Esophagus squamous epithelium (tissue), 5 donors: ENCODE measurements around the gene FNDC11. TPM values are rescaled to one million over a fixed set of nuclear protein-coding genes. Genes with fewer than 3 reads are reported as not detected.

ENCODE experiments used
- DNase-seq: peaks from one replicate; lab custom pipeline; 2025; lab: John Stamatoyannopoulos, UW
- H3K27ac ChIP-seq, 4 donors: fragments of 200-600 bp; sonication (generic); one replicate each; pipeline ENCODE4 v1.5.1; 2016 to 2019; ENCODE audit warnings: mild to moderate bottlenecking in 1 of 4
- H3K27me3 ChIP-seq, 4 donors: fragments of 200-600 bp; sonication (generic); 1 replicate in 3 of 4; 2 replicates in 1 of 4; pipeline versions ENCODE4 v1.5.1 to v1.6.0; 2017 to 2021; ENCODE audit warnings: antibody characterized with exemption in 1 of 4
- H3K36me3 ChIP-seq, 3 donors: fragments of 200-600 bp; sonication (generic); one replicate each; pipeline ENCODE4 v1.5.1; 2016 to 2019
- H3K4me1 ChIP-seq, 3 donors: fragments of 200-600 bp; sonication (generic); one replicate each; pipeline ENCODE4 v1.5.1; 2017 to 2019
- H3K4me3 ChIP-seq, 4 donors: fragments of 200-600 bp; sonication (generic); 1 replicate in 3 of 4; 2 replicates in 1 of 4; pipeline ENCODE4 v1.5.1; 2016 to 2019; ENCODE audit warnings: mild to moderate bottlenecking in 2 of 4, moderate library complexity in 1 of 4
- H3K9me3 ChIP-seq, 3 donors: fragments of 200-600 bp; sonication (generic); one replicate each; pipeline ENCODE4 v1.5.1; 2016 to 2019
- POLR2A ChIP-seq, 4 donors: fragments of 450-650 bp; IDR thresholded peaks; one replicate each; pipeline ENCODE4 v1.6.1; 2017; ENCODE audit warnings: antibody characterized with exemption in 4 of 4, mild to moderate bottlenecking in 4 of 4, moderate library complexity in 3 of 4
- WGBS, 2 donors: methylation state at CpG; one replicate each; pipeline ENCODE4 v1.1.5; 2018; 5-methylcytosine and 5-hydroxymethylcytosine counted together
- intact Hi-C: fragments of 100-400 bp; cut with DNase I; formaldehyde crosslinking; loops from one replicate; pipeline ENCODE4 v1.15.0; 2022
- total RNA-seq, 4 donors: library from RNA; depleted of rRNA; stranded (reverse); fragments of >200 nt; gene quantifications; one replicate each; pipeline ENCODE4 v1.1.0, GENCODE V29; 2016
- TF ChIP-seq, protein P1 (sequence below), 6 experiments: fragments of 450-650 bp in 4 of 6; fragments of 200-600 bp in 2 of 6; sonication (generic) in 2 of 6; IDR thresholded peaks; one replicate each; pipeline ENCODE4 v1.5.1; 2016 to 2019; ENCODE audit warnings: antibody characterized with exemption in 6 of 6, mild to moderate bottlenecking in 4 of 6, moderate library complexity in 4 of 6
- donor health status: DM: yes; HTN: yes; CAD: no.

FNDC11 gene
- total RNA-seq, 4 donors from 2014 or later: under 0.01 TPM; not detected in 3

DNA sequence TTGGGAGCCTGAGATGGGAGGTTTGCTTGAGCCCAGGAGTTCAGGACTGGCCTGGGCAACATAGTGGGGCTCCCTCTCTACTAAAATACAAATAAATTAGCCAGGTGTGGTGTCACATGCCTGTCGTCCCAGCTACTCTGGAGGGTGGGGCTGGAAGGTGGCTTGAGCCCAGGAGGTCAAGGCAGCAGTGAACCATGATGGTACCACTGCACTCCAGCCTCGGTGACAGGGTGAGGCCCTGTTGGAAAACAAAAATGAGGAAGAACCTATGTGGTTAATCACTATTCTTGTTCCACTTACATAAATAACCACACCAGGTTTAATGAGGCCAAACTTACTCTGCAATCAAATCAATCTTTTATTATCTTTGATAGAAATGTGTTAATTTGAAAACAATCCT is 28.0 kb upstream of the FNDC11 start:
- no peak overlapping the region for H3K4me3 ChIP-seq
- no peak for TF ChIP-seq POLR2A (IDR thresholded peaks at IDR 0.05)
- TF ChIP-seq, protein P1, sequence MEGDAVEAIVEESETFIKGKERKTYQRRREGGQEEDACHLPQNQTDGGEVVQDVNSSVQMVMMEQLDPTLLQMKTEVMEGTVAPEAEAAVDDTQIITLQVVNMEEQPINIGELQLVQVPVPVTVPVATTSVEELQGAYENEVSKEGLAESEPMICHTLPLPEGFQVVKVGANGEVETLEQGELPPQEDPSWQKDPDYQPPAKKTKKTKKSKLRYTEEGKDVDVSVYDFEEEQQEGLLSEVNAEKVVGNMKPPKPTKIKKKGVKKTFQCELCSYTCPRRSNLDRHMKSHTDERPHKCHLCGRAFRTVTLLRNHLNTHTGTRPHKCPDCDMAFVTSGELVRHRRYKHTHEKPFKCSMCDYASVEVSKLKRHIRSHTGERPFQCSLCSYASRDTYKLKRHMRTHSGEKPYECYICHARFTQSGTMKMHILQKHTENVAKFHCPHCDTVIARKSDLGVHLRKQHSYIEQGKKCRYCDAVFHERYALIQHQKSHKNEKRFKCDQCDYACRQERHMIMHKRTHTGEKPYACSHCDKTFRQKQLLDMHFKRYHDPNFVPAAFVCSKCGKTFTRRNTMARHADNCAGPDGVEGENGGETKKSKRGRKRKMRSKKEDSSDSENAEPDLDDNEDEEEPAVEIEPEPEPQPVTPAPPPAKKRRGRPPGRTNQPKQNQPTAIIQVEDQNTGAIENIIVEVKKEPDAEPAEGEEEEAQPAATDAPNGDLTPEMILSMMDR (IDR thresholded peaks at IDR 0.05): no peak
- intact Hi-C loops: no loop called here
- no peaks in the 10 kb centered on the region for H3K9me3 ChIP-seq
- H3K27me3 ChIP-seq: peaks cover 0 to 6% (median 0%) of the 10 kb centered on the region in 4 donors
- peak overlapping the region in 3 of 4 donors; percentile 45 to 96 (median 69) for H3K27ac ChIP-seq
- H3K36me3 ChIP-seq: peaks cover 6 to 48% (median 7%) of the 10 kb centered on the region in 3 donors
- 12% methylated on average over 2 of the region's 2 CpGs for WGBS, 2 donors
- no peak for DNase-seq
- H3K4me1 ChIP-seq: peaks cover 15 to 70% (median 17%) of the 10 kb centered on the region in 3 donors

DNA sequence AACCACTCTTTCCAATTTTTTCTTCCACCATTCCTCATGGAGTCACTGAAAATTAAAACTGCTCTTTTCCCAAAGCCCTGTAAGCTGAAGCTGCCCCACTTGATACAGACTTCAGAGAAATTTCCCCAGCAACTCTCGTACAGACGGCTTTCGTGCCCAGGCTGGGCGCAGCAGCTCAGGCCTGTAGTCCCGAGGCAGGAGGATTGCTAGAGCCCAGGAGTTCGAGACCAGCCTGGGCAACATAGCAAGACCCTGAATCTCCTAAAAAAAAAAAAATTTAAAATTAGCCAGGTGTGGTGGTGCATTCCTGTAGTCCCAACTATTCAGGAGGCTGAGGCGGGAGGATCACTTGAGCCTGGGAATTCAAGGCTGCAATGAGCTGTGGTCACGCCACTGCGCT is 26.8 kb upstream of the FNDC11 start:
- H3K27ac ChIP-seq: peak overlapping the region in 2 of 4 donors; percentile 61 to 96
- peaks cover 0 to 6% (median 0%) of the 10 kb centered on the region in 4 donors for H3K27me3 ChIP-seq
- TF ChIP-seq, protein P1 (IDR thresholded peaks at IDR 0.05): no peak
- TF ChIP-seq POLR2A (IDR thresholded peaks at IDR 0.05): no peak
- H3K9me3 ChIP-seq: no peaks in the 10 kb centered on the region
- peaks cover 6 to 64% (median 9%) of the 10 kb centered on the region in 3 donors for H3K4me1 ChIP-seq
- intact Hi-C loops: no loop called here
- H3K36me3 ChIP-seq: peaks cover 6 to 40% (median 7%) of the 10 kb centered on the region in 3 donors
- WGBS, 2 donors: 76 to 80% methylated on average over 4 to 5 of the region's 9 CpGs
- no peak overlapping the region for H3K4me3 ChIP-seq
- DNase-seq: no peak

DNA sequence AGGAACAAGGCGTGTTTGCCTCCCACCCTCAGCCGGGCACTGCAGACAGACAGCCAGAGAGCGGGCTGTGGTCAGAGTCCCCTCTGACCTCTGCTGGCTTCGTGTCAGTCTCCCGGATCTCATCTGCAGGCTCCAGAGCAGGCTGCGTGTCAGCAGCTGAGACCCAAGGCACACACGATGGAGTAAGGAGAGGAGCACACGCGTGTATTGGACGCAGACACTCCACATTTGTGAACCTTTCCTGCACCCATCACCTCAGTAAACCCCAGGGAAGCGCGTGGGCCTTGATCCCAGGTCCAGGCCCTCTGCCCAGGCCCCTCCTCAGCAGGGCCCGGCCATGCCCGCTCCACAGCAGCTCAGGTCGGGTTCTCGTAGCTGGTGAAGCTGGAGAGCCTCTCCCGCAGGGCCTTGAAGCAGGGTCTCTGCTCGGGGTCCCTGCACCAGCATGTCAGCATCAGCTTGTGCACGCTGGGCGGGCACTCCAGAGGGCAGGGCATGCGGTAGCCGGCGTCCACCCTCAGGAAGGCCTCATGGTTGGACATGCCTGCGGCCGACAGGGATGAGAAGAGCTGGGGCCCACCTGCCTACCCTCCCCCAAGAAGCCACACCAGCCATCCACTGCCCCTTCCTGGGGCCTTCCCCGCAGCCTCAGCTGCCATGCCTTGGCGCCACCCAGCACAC is 24.6 kb upstream of the FNDC11 start:
- Histone ChIP-seq H3K27ac (peak overlapping the region in 2 of 4 donors; percentile 55 to 60), H3K4me3 (no peak overlapping the region), H3K4me1 (peaks cover 8 to 61% (median 10%) of the 10 kb centered on the region in 3 donors), H3K9me3 (no peaks in the 10 kb centered on the region), H3K27me3 (peaks cover 0 to 24% (median 0%) of the 10 kb centered on the region in 4 donors), H3K36me3 (peaks cover 0 to 27% (median 0%) of the 10 kb centered on the region in 3 donors)
- 56 to 82% methylated on average over 3 to 7 of the region's 27 CpGs for WGBS, 2 donors
- TF ChIP-seq, protein P1 (IDR thresholded peaks at IDR 0.05): no peak
- TF ChIP-seq POLR2A (IDR thresholded peaks at IDR 0.05): no peak
- intact Hi-C loops: no loop called here
- no peak for DNase-seq

DNA sequence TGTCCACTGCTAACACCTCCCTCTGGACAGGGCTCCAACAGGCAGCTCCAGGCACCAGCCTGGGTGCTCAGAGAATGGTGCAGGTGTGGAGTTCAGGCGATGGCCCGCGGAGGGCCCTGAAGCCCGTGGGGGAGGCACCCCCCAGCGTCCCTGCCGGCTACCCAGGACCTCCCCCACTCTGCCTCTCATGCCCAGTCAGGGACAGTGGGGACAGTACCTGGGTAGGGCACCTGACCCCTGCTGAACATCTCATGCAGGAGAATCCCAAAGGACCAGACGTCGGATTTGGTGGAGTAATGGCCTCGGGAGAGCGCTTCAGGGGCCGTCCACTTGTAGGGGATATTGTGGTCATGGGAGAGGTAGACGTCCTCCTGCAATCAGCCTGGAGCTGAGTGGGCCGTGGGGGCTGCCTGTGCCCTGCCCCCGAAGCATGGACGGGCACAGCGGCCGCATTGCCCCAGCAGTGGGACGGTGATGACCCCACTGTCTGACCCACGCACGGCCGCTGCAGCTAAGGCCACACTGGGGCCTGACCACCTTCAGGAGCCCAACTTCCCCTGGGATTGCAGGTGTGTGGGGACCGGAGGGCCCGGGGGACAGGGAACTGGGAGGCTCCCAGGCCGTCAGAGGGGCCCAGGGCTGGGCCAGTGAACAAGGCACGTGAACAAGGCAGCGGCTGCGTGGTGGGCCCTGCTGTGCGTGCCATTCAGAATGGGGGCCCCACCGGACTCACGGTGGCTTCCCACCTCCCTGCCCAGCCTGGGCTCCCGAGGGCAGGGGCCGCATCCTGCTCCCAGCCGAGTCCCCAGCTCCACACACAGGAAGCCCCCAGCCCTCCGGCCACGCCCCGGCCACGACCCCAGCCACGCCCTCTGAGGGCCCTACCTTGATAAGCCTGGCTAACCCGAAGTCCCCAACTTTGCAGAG is 23.8 kb upstream of the FNDC11 start:
- H3K36me3 ChIP-seq: peaks cover 0 to 27% (median 0%) of the 10 kb centered on the region in 3 donors
- H3K27me3 ChIP-seq: peaks cover 0 to 32% (median 0%) of the 10 kb centered on the region in 4 donors
- no peaks in the 10 kb centered on the region for H3K9me3 ChIP-seq
- H3K27ac ChIP-seq: peak overlapping the region in 2 of 4 donors; percentile 17 to 42
- peaks cover 16 to 61% (median 18%) of the 10 kb centered on the region in 3 donors for H3K4me1 ChIP-seq
- no peak overlapping the region for H3K4me3 ChIP-seq
- intact Hi-C loops: no loop called here
- TF ChIP-seq POLR2A (IDR thresholded peaks at IDR 0.05): no peak
- TF ChIP-seq, protein P1 (IDR thresholded peaks at IDR 0.05): no peak
- no peak for DNase-seq
- 54 to 80% methylated on average over 2 to 7 of the region's 39 CpGs for WGBS, 2 donors
